Activated CD4-positive, alpha-beta T cell treated with anti-CD3 and anti-CD28 coated beads for 4 hours (primary cell): ENCODE data around the gene ZNF580.

Source experiments
- DNase-seq, 2 donors: peaks; one replicate each; pipeline ENCODE4 v3.0.0-alpha.2; 2020

Gene ZNF580

DNA sequence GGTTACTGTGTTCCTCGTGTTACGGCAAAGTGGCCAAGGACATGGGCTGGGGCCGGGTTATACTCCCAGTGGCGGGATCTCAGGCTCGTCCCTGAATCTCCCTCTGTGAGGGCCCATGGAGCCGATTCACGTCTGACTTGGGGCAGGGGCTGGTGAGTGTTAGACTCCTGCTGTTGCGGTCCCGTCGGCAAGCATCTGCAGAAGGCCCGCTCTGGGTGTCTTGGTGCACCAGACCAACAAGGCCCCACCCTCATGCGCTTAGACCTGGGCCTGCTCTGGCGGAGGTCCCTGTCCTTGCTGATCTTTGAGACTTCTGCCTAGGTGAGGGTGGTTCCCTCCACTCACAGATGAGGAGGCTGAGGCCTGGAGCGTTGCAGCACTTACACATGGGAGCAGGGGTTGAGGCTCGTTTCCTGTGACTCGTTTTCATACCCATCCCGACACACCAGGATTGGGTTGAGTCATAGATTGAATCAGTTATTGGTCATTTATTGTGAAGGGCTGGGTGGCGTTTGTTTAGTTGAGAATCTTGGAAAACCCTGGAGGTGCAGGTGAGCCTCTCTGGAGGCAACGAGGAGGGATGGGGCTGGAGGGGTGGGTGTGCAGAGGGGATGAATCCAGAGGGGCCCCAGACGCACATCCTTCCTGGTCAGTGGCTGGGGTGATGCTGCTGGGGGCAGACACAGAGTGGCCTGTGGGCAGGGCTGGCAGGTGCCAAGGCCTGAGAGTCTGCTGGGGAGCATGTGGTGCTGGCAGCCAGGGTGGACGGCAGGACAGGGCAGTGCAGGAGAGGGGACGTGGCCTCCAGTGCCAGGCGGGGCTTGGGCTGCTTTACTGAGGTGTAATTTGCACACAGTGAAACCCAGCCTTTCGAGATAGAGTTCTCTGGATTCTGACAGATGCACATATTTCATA is 38.8 kb downstream of the ZNF580 start:
- no peak for DNase-seq

DNA sequence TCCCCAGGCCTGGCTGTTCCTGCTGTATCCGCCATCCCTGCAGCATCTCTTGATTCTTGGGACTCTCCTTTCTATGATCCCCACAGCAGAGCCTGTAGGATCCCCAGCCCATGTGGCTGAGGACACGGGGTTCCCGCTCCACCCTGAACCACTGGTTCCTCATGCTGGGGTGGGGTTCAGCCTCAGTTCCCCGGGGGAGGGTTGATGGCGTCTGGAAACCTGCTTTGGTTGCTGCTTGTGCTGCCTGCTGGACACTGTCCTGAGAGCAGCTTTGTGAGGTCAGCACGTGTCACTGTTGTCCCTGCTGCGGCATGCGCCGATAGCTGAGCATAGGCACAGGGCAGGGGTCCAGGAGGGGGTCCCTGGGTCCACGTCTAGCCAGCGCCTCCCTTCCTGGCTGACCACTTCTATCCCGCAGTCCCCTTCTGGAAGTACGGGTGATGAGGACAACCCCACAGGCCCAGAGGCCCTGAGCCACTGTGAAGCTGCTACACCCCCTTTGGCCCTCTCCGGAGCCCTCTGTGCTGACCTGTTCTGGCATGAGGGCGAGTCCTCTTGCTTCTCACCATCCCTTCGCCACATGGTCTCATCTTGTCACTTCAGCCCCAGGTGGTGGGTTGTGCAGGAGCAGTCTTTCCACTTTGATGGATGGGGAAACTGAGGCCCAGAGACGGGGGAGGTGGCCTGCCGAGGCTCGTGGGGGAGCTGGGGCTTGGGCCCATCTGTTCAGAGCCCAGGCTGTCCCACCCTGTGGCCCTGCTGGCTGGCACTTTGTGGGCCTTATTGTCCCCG is 39.7 kb downstream of the ZNF580 start:
- no peak for DNase-seq

DNA sequence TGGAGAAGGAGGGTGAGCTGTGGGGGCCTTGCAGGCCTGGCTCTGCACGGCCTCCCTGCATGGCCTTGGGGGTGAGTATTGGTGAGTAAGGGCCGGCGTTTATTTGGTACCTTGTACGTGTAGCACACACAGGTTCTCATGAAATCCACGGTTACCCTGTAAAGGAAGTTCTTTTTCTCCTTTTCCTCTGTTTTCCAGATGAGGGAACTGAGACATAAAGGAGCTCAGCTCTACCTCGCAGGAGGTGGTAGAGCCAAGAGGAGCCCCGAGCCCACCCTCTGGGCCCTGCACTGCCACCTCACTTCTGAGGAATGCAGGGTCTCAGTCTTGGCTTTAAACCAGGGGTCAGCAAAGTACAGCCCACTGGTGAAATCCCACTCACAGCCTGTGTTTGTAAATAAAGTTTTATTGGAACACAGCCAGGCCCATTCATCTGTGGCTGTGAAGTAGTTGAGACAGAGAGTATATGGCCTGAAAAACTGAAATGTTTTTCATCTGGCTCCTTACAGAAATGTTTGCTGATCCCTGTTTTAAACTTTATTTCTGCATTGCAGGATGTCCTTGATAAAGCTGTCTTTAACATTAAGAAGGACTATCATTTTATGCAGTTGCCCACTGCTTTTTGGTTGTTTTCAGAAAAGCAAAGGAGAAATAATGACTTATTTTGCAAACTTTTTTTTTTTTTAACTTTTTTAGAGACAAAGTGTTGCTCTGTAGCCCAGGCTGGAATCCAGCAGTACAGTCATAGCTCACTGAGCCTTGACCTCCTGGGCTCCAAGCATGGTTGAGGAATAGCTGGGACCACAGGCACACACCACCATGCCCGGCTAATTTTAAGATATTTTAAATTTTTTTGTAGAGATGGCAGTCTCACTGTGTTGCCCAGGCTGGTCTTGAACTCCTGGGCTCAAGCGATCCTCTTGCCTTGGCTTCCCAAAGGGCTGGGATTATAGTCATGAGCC is 40.6 kb downstream of the ZNF580 start:
- DNase-seq = no peak

DNA sequence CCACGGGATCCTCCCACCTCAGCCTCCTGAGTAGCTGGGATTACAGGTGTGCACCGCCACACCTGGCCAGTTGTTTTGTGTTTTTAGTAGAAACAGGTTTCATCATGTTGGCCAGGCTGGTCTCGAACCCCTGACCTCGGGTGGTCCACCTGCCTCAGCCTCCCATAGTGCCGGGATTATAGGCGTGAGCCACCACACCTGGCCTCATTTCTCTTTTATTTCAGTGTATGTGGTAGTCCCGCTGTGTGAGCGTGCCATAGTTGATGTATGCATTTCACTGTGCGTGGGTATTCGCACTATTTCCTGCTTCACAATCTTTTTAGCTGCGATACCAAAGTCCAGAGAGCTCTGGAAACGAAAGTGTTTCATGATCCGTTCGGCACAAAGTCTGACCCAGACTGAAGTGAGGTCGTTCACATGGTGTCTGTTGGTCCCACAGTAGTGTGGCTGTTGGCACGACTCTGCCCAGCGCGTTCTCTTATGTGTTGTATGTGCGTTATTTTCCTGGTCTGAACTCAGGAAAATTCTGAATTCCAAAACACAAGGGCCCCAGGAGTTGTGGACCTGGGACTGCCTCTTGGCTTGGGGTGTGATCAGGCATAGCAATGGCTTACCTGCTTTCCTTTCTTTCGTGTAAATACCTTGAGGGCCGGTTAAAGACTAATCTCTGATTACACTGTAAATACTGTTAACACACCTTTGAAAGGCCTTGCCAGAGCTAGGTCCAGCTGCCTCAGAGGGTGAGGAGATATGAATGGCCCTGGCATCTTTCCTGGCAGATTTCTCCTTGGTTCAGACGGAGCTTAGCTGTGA is 42.9 kb downstream of the ZNF580 start:
- DNase-seq = no peak

DNA sequence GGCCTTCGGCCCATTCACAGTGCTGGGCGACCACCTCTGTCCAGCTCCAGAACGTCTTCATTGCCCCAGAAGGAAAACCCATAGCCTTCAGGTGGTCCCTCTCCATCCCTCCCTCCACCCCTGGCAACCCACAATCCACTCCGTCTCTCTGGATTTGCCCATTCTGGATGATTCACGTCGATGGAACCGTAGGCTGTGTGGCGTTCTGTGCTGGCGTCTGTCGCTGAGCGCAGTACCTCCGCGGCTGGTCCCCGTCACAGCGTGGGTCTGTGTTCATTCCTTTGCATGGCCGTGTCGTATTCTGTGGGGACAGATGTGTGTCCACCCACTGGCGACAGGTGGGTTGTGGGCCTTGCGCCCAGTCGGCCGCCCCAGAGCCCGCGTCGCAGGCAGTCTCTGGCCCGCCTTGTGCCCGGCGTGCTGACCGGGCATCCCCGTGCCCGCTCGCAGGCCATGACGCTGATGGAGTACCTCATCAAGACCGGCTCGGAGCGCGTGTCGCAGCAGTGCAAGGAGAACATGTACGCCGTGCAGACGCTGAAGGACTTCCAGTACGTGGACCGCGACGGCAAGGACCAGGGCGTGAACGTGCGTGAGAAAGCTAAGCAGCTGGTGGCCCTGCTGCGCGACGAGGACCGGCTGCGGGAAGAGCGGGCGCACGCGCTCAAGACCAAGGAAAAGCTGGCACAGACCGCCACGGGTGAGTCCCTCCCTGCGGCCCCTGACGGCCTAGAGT is 44.3 kb downstream of the ZNF580 start:
- DNase-seq = no peak

DNA sequence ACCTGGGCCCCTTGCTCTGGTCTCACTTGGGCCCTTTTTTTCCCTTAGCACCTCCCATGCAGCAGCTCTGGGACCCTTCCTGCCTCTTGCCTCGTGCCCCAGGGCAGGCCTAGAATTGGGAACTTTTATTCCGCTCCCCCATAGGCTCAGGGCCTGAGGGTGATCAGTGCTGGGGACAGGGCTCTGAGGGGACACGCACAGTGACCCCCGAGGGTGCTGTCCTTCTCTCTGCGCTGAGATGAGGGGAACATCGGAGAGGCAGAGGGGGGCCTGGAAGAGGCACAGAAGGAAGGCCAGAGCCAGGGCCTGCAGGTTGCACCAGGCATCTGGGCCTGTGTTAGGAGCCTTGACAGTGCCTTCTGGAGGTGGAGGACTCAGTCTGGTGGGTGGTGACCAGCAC is 45.0 kb downstream of the ZNF580 start:
- DNase-seq = no peak

DNA sequence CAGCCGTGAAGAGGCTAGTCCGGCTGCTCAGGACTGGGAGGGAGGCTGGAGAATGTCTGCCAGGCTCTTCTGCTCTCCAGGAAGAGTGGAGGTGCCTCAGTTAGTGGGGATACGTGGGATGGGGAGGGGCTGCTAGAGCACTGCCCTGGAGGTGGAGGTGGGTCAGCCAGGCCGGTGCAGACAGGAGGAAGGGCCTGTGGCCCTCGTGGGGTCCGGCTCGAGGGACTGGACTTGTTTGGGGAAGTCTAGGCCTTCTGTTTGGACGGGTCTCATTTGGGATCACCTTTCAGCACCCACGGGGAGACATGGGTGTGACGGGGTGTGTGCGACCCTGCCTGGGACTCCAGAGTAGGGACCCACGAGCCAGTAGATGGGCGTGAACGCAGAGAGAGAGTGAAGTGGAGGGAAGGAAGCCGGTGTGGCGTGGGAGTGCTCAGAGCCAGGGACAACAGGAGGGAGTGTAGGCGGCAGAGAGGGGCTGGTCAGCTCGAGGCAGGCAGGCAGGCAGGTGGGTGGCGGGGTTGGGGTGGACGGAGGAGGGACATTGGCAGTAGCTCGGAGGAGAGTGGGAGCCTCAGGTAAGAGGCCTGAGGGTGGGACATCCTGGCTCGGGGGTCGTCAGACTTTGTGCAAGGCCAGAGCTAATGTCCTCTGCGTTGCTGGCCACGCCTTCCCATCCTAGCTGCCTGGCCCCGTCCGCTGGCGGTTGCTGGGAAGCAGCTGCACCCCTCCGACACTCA is 45.7 kb downstream of the ZNF580 start:
- no peak for DNase-seq

DNA sequence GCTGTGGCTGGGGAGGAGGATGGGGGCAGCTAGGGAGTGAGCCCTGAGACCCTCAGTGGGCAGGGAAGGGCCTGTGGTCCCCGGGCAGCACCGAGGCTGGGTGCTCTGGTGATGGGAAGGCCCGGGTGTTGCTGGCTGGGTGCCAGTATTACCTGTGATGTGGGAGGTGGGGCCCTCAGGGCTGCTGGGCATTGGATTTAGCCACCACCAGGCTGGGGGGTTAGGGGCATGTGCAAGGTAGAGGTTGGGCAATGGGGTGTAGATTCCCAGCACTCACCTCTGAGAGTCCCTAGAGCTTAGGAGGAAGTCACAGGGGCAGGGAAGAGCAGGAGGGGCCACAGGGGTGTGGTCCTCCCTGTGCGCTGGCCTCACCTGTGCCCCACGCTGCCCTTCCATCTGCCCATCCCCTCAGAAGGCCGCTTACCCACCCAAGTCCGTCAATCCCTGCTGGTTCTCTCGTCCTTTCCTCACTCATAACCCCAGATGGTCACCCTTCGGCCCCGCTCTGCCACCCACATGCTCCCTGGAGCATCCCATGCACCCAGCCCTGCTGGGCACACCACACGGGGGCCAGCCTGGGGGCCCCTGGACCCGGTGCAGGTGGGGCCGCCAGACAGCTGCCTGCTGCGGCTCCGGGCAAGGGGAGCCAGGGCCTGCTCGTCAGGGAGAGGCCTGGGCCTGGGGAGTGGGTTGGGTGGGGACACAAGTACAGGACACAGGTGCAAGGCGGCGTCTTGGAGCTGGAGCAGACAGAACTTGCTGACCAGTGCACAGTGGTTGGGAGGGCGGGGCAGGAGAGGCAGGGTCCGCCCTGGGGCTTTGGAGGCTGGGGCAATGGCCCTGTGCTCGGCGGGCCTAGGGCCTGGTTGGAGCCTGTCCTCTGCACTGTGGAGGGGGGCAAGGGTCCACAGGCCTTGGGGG is 46.7 kb downstream of the ZNF580 start:
- DNase-seq = no peak

DNA sequence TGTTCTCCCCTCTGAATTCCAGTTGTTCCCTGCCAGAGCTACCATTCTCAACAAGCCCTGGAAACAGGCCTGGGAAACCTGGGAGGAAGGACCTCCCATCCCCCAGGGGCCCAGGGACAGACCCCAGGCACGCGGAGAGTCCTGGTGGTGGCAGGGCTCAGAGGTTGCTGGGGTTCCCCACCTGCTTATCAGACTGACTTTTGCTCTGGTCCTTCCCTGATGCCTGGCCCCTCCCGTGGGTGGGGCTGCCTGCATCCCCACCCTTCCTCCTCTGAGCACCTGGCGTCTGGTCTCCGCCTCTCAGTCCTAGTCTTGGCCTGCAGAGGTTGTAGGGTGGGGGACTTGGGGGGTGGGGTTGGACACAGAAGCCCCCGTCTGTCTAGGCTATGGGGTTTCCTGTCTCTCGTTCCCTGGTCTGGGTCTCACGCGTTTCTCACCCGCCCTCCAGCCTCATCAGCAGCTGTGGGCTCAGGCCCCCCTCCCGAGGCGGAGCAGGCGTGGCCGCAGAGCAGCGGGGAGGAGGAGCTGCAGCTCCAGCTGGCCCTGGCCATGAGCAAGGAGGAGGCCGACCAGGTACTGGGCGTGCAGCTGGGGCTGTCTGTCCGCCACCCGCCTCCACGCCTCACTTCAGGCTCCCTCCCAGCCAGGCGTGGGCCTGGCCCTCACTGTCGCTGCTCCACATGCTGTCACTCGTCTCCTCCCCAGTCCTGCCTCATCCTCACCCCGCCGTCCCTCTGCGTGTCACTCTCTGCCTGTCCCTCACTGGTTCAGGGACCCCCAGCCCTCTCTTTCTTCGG is 47.8 kb downstream of the ZNF580 start:
- DNase-seq = no peak

DNA sequence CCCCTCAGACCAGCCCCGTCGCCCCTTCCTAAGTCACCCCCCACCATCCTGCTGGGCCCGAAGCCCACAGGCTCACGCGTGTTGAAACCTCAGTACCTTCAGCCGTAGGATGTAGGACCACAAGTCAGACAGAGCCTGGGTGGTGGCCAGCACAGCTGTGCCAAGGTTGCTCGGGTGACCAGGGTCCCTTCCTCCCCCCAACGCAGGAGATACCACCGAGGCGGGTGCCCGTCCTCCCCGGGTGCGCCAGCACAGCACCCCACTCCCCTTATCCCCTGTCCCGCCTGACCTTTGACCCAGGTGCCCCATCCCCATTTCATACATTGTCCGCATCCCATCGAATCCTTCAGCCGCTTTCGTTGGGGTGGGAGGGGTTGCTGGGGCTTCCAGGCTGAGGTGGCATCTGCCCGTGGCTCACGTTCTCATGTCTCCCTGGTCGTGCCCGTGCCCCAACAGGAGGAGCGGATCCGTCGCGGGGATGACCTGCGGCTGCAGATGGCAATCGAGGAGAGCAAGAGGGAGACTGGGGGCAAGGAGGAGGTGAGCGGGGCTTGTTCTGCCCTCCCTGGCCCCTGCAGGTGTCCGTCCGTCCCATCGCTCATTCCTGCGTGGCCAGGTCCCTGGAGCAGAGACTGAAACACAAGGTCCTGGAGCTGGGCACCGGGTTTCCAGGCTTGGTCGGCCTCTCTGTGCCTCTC is 48.8 kb downstream of the ZNF580 start:
- DNase-seq = no peak

DNA sequence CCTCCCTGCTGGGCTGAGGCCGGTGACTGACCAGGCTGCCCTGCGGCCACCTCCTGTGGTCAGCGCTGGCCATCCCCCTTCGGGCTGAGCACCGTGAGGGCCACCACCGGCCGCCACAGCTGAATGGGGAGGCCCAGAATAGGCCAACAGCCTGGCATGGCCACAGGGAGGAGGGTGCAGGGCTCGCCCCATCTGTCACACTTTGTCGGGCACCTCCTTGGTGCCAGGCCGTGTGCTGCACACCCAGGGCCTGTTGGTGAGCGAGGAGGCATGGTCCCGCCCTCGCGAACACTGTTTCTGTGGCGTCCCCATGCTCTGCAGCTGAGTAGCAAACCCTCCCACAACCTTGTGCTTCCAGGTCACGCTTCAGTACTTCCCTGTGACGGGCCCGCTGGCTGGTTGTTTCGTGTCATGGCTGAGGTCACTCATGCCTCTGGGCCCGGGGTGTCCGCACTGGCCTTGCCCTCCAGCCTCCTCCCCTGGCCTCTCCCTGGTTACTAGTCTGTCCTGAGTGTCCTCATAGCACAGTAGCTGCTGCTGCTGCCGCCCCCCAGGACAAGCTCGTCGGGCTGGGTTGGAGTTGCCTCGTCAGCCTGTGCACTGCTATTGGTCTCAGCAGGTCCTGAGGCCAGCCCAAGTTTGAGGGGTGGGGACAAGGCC is 49.4 kb downstream of the ZNF580 start:
- DNase-seq = no peak

DNA sequence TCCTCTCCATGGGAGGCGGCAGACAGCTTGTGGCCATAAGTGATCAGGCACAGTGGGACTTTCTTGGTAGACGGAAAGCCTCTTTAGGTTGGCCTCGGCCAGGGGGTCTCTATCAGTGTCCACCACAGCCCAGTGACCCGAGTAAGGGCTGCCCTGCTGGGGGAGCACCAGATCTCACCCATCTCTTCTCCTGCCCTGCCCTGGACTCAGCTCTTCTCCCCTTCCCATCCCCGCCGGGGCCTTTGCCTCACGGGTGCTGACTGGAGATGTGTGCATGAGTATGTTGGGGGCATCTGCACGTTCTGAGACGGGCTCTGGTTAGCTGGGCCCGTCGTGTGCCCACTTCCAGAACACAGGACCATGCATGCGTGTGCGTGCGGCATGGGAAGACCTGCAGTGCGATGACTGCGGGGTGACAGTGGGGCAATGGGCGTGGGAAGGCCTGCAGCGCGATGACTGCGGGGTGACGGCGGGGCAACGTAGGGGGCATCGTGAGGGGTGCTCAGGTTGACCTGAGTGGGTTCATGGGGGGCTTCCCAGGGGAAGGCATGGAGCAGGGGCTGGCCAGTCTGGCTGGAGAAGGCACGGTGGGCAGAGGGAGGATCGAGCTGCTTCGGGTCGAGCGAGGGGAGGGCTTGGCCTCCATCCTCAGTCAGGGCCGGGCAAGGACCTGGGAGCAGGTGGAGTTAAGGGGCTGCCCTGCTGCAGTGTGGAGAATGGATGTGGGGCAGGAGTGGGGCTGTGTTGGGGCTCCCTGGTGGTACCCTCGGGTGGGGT is 50.2 kb downstream of the ZNF580 start:
- no peak for DNase-seq

DNA sequence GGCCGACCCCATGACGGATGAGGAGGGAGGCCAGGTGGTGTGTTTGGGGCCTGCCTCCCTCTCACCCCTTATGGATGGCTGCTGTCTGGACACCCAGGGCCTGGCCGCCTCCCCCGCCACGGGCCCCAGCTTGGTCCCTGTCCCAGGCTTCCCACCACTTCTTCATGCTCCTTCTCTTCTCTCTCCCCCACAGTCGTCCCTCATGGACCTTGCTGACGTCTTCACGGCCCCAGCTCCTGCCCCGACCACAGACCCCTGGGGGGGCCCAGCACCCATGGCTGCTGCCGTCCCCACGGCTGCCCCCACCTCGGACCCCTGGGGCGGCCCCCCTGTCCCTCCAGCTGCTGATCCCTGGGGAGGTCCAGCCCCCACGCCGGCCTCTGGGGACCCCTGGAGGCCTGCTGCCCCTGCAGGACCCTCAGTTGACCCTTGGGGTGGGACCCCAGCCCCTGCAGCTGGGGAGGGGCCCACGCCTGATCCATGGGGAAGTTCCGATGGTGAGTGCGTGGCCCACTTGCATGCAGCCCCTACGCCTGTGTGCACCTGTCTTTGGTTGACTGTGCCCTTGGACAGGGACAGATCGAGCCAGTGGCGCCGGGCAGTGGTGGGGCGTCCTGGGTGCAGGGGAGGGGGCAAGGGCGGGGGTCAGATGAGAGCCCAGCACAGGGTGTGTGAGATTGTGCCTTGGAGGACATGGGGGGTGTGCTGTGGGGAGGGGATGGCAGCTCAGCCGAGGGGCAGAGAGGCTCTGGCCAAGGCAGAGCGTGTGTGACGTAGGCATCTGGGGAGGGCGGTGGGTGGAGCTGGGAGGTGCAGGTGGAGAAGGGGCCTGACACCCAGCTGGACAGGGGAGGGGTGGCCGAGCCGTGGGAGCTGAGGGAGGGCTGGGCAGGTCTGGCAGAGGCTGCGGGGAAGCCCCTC is 51.0 kb downstream of the ZNF580 start:
- DNase-seq = no peak

DNA sequence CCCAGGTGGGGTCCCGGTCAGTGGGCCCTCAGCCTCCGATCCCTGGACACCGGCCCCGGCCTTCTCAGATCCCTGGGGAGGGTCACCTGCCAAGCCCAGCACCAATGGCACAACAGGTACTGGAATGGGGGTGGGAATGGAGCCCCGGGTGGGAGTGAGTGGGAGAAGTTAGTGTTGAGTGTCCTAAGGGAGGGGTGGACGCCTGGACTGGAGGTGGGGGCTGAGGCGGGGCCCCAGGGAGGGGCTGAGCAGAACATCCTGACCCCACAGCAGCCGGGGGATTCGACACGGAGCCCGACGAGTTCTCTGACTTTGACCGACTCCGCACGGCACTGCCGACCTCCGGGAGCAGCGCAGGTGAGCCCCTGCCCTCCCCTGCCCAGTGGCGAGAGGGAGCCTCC is 51.9 kb downstream of the ZNF580 start:
- no peak for DNase-seq
